ENCODE results near the gene NBPF11.
"Not testable (repeated sequence)": the region's sequence is repeated elsewhere in the genome, so short reads cannot be mapped to it uniquely, and the experiment has no call there.

Gene NBPF11, protein sequence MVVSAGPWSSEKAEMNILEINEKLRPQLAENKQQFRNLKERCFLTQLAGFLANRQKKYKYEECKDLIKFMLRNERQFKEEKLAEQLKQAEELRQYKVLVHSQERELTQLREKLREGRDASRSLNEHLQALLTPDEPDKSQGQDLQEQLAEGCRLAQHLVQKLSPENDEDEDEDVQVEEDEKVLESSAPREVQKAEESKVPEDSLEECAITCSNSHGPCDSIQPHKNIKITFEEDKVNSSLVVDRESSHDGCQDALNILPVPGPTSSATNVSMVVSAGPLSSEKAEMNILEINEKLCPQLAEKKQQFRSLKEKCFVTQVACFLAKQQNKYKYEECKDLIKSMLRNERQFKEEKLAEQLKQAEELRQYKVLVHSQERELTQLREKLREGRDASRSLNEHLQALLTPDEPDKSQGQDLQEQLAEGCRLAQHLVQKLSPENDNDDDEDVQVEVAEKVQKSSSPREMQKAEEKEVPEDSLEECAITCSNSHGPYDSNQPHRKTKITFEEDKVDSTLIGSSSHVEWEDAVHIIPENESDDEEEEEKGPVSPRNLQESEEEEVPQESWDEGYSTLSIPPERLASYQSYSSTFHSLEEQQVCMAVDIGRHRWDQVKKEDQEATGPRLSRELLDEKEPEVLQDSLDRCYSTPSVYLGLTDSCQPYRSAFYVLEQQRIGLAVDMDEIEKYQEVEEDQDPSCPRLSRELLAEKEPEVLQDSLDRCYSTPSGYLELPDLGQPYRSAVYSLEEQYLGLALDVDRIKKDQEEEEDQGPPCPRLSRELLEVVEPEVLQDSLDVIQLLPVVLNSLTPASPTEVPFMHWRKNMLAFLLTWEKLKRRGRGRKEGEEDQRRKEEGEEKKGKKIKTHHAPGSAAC

DNA sequence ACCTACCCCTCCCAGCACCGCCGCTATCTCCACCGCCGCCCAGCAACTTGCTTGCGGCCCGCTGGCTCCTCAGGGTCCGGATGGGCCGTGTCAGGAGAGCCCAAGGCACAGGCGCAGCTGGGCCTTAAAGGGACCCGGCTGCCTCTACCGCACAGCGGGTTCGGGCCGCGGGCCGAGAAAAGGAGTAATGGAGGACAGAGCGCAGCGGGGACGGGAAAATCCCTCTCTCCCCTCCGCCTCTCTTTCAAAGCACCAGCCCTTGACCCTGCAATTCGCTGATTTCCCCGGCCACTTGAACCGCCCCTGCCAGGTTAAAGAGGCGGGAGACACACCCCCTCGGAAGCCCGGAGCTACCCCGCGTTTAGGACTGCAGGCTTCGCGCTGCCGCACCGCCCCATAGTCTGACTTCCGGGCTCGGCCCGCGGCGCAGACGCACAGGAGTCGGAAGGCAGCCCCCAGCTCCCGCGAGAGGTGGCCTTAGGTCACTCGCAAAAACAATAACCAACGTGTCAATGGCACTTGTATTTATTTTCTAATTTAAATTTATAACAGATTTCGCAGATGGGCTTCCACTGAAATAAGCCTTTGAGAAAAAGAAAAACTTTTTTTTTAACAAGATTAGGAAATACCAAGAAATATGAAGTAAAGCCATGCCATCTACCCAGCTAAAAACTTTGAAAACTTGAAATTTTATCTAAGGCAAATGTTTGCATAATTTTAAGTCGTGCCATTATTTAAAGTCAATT, at the start of gene NBPF11:
Gene NBPF11 (minus strand): TSS at position 371 of the 746 bp plus-strand sequence. CDS start 25,278 bp downstream, outside the sequence.
- peak; percentile 33 for DNase-seq (ENCODE audit: low read depth)

DNA sequence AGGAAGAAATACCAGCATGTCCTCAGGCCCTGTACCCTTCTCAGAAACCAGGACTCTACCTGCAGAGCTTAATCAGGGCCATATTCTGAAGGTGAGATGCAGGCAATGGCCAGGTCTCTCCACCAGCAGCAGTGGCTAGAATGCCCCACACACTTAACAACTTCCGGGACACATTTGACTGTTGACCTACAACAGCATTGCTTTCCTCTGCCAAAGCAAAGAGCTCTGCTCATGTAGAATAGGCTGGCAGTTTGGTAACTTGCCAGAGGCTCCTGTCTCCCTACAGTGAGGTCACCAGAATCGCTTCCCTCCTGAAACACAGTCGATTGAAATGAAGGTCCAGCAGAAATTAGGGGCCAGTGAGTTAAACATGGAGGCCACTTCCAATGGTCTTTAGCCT, 45.3 kb upstream of the NBPF11 start:
- DNase-seq (ENCODE audit: low read depth), result not testable (repeated sequence)

DNA sequence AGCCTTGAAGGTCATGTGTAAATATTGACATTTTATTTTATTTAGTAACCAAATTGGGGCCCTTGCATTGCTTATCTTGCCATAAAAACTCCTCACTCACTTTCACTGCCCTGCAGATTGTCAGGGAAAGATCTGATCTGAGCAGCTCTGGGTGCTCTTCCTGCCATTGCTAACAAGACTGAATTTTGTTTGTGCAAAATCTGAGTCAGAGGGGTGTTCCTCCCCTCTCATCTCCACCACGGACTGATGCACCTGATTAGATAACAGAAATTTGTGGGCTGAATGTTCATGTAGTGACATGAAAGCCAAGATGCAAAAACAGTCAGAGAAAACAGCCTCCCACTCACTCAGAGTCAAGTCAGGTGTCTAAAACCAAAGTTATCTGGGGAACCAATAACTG, 44.9 kb upstream of the NBPF11 start:
- DNase-seq (ENCODE audit: low read depth), result not testable (repeated sequence)

DNA sequence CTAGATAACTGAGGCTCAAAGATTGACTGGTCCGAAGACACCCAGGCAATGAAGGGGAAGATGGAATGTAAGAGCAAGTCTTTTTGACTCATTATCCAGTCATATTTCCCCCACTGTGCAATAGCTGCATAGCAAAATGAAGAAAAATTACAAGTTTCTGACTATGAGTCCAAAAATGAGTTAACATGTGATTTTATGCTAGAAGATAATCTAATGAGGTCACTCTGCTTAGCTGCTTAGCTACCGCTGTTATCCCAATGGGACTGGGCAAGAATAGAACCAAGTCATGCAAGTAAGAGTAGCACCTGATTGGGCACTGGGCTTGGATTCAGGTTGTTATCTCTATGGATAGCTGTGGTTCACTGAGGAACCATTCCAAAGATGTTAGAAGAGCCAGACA, 43.0 kb upstream of the NBPF11 start:
- not testable (repeated sequence) for DNase-seq (ENCODE audit: low read depth)

DNA sequence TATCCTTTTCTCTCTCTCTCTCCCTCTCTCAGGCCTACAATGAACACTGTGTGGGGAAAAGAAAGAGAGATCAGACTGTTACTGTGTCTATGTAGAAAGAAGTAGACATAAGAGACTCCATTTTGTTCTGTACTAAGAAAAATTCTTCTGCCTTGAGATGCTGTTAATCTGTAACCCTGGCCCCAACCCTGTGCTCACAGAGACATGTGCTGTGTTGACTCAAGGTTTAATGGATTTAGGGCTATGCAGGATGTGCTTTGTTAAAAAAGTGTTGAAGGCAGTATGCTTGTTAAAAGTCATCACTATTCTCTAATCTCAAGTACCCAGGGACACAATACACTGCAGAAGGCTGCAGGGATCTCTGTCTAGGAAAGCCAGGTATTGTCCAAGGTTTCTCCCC, 36.7 kb upstream of the NBPF11 start:
- DNase-seq (ENCODE audit: low read depth), result not testable (repeated sequence)

DNA sequence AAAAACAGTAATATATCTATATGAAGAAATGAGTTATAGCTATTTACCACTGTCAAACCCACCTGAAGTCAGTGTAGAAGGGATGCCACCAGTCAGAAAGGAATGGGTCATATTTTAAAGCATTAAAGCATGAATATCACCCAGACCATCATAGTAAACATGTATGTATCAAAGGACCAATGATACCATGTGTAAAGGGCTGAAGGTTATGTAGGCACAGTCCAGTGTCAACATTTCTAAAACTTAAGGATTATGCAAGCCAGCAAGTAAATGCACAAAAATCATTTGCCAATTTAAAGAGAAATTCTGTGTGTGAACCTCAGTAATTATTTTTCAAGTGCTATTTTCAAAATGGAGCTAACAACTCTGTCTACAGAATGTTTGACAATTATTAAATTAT, 26.6 kb upstream of the NBPF11 start:
- DNase-seq (ENCODE audit: low read depth), result not testable (repeated sequence)

DNA sequence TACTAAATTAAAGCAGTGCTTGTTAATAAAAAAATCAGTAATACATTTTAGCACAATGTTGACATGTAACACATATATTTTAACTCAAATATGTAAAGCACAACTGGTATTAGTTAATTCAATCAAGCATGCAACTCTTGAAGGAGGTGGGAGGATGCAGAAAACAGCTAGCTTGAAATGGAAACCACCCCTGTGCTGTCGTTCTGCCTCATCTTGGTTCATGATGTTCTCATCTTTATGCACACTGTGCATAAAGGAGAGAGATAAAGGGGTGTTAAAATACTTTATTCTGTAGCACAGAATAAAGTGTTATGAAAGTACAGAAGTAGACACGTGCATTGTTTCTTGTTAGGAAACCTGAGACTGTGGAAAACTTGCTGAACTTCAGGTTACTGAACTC, 23.3 kb upstream of the NBPF11 start:
- DNase-seq (ENCODE audit: low read depth), result not testable (repeated sequence)

DNA sequence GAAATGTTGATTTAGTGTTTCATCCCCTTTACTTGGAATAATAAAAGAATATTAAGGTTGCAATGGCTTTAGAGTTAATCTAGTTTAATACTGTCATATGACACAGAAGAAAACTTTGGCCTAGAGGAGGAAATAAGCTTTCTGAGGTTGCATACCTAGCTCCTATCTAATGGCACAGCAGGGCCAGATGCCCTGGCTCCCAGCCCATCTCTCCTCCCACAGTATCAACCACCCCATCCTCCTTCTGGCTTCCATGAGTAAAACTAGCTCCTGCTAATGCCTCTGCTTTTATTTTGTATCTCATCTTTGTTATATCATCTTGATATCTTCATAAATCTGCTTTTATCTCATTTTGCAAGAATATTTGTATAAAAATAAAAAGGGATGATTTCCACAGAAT, 19.9 kb upstream of the NBPF11 start:
- DNase-seq (ENCODE audit: low read depth), result not testable (repeated sequence)

DNA sequence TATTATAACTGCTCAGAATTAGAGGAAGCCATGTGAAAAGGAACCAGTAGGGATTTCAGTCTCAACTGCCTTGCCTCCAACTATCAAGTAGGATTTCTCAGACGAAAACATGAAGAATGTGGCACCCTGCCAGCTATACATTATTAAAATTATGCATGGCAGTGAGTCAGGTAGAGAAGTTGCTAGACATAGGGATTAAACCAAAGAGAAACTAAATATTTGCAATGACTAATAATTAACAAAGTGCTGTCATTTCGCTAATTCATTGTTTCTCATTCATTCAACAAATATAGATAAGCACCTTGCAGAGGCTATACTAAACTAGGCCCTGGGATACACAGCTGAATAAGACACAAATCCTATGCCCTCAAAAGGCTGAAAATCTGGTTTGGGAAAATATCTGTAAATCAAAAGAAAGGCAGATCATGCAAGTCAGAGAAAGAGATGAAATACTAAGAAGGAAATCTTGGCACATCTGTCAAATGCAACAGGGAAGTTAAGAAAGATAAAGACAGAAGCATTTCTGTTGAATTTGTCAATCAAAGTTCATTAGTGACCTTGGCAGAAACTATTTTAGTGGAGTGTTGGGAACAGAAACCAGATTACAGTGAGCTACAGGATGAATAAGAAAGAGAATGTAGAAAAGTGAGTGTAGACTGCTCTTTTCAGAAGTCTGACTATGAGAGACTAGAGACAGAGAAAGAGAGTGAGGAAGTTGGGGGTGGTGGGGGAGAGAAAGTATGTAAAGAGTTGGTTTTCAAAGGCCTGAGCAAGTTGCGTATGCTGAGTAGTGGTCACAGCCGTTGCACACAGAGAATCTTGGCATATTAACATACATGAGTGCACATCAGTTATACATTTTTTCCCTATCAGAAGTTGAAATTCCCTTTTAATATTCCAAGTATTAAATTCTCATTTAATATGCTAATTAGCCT, 14.7 kb upstream of the NBPF11 start:
- DNase-seq (ENCODE audit: low read depth), result no peak

DNA sequence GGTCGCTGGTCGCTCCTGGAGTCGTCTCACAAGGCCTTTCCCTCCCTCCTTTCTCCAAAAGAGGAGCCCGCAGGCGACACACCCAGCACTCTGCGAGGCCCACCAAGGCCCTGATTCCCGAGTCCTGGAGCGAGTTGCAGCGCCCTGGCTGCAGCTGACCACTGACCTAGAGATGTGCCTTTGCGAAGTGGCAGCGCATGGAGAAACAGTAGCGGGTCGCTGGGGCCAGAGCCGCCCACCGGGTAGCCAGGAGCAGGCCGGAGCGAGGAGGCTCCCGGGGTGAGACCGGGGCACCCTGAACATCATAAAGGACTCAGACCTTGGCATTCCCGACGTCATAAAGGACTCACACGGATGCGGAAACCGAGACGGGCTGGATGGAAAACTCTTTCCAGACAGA, 10.3 kb upstream of the NBPF11 start:
- no peak for DNase-seq (ENCODE audit: low read depth)

DNA sequence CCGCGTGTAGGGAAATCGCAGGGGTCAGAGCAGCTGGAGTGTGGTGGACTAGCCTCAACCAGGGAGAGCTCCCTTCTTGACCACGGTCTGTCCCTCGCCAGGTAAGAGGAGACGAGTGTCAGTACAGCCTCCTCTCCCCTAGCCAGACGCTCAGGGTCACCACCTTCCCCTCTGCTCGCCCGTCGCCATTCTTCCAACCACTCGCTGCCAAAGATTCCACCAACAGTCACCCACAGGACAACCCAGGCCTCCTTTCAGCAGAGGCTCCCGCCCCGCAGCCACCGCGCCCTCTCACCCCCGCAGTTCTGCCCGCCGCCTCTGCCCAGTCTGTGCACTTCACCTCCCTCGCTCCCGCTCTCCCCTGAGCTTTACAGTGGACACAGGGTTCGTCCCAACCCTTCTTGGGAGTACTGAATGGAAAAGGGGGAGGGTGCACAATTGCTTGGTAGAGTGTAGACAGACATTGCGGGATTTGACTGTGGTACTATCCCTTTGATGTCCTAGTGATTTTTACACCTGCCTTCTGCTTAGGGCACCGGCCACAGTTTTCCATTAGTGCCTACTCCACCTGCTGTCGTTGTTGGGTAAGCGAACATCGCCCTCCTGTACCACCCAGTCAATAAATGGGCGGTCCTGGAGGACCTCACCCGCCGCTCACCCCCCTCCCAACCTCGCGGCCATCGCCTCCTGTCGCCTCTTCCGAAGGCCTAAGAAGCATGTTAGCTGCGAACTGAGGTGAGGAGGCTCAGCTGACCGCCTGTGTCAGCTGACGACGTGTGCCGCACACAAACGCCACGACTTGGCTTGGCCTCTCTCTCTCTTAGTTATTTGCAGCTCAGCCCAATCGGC, 9.2 kb upstream of the NBPF11 start:
- DNase-seq (ENCODE audit: low read depth), result no peak

DNA sequence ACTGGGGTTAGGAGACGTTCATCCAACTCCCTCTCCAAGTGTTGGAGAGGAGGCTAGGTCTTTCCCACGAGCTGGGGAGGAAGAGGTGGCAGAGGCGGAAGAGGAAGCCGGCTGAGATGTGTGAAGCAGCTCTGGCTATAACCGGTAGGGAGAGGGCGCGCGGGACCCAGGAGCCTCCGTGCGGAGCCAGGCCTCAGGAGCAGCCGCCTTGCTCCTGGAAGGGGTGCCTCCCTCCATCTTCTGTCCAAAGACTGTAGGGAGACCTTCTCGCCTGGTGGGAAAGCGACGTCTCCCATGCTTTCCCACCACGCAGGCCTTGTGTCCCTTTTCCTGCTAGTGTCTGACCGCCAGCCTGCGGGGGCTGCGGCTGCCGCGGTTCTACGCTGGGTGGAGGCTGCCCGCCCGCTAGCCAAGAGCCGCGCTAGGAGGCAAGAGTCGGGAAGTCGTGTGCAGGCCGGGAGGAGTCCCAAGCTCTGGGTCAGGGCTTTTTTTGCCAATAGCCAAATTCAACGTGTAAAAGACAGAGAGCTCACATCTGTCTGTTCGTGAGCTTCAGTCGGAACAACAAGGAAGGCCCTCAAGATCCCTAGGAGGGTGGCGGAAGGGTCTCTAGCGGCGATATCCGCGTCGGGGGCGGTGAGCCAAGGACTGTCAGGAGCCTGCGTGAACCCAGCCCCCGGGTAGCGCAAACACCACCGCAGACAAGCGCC, 8.4 kb upstream of the NBPF11 start:
- DNase-seq (ENCODE audit: low read depth), result no peak

DNA sequence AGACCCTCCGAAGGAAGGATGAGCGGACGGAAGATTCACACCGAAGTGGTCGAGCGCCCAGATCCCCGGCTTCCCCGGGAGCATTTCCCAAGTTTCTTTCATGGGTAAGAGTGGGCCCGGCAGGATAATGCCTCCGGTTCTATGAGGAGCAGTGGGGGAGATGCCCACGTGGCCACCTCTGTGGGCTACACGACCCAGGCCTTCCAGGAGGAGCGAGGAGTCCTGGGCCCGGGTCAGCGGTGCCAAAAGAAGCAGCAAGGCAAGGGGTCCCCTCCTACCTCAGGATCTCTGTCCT, 7.9 kb upstream of the NBPF11 start:
- DNase-seq (ENCODE audit: low read depth), result no peak

DNA sequence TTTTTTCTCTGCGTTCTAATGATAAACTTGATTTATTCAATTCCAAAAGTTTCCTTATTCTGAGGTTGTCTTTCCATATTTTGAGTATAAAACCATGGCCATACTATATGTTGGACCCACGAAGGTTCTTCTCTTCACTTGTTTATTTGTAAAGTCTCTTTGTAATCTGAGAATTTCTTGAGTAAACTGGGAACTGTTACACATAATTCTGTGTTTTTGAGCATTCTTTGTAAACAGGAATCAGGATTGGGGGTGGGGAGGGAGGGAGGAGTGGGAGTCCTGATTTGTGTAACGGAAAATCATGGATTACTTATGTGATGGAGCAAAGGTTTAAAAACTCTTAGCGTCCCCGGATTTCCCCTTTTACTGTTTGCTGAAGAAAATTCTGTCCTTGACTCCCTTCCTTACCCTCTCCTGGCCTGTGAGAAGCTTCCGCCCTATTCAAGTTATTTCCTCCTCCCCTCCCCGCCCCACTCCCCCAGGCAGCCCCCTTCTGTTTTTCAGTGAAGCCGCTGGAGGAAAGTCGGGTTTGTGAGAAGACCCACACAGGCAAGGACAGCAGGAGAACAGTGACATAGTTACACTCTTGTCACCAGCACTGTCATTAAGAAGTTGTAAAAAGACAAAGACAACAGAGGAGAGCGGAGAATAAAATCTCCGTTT, 6.4 kb upstream of the NBPF11 start:
- no peak for DNase-seq (ENCODE audit: low read depth)

DNA sequence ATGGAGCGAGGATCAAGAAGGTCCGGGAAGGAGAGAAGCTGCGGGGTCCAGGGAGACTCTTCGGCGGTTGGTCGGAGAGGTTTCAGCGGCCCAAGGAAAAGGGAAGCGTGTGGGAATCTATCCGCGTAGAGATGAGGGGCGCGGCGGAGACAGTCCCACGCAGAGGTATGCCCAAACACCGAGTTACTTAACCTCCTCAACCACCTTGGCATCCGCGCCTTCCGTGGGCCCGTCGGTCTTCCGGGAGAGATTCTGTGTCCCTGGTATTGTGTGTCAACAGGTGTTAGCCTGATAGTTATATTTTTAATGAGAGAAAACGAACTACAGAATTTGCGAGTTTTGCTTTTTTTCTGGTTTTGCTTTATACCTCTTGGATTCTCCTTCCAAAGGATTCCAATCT, 5.7 kb upstream of the NBPF11 start:
- not testable (repeated sequence) for DNase-seq (ENCODE audit: low read depth)

DNA sequence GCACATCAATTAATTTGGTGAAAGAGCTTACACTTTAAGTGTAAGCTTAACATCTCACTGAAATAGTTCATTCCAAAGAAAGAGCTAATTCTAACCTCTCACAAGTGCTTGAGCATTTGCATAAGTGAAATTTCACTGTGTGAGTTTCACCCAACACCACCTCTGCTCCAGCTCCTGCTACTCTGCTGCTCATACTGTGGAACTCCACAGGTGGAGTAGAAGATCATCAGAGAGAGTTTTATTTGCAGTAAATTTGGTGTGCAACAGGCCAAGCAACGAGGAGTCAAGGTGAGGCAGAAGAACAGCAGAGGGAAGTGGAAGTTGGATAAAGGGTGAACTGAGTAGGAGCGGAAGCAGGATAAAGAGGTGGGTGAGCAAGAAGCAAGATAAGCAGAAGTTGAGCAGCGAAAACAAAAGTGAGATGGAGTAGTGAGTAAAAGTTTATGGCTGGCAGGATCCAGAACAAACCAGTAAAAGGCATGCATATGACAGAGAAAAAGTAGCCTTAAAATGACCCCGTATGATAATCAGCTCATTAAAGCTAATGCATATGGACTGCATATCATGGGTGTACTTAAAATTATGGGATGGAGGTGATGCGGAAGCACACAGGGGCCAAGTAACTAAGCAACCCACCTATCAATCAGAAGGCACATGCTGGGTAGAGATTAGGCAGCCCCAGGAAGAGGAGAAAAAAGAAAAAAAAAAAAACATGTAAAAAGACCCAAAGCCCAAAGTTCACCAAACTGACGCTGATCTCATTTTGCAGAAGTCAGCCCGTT, 3.6 kb upstream of the NBPF11 start:
- not testable (repeated sequence) for DNase-seq (ENCODE audit: low read depth)

DNA sequence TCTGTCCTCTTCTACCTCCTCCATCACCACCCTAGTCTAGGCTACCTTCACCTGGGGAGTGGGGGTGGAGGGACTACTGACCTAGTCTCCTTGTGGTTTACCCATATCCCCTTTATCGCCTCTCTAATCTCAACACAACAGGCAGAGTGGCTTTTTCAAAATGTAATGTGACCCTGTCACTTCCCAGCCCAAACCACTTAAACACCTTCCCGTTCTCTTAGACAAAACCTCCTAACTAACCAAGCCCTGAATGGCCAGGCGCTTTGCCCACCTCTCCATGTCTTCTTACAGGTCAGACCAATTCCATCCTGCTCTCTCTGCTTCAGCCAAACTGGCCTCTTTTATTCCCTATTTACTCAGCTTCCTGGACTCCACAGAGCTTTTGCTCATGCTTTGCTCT, 714 bp upstream of the NBPF11 start:
- not testable (repeated sequence) for DNase-seq (ENCODE audit: low read depth)

DNA sequence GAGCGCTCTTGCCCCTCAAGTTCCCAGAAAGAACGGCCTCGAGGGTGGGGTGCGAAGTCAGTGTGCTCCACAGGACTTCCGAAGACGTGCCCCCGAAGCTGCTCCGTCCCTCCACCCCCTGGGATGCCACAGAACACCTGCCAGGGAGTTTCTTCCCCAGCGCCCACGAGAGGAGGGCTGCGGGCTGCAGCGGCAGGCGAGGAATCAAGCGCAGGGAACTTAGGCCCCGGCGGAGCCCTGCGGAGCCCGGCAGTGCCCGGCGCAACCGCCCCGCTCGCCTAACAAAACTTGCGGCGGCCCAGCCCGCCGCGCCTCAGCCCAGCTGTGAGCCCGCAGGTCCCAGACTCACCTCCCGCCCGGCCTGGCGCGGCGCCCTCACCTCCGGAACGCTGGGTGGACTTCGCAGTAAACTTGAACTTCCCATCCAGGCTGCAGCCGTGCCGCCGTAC, 686 bp downstream of the NBPF11 start:
- DNase-seq (ENCODE audit: low read depth), result not testable (repeated sequence)
